HG03520 (cell line): ENCODE results near the gene MRPL34.

Experiments used
- ATAC-seq: cut with Tn5 transposase; IDR thresholded peaks from one replicate; pipeline ENCODE4 v1.9.1; 2021; ENCODE audit warnings: mild to moderate bottlenecking, moderate library complexity; ENCODE audit not compliant: unreplicated experiment

The MRPL34 gene

DNA sequence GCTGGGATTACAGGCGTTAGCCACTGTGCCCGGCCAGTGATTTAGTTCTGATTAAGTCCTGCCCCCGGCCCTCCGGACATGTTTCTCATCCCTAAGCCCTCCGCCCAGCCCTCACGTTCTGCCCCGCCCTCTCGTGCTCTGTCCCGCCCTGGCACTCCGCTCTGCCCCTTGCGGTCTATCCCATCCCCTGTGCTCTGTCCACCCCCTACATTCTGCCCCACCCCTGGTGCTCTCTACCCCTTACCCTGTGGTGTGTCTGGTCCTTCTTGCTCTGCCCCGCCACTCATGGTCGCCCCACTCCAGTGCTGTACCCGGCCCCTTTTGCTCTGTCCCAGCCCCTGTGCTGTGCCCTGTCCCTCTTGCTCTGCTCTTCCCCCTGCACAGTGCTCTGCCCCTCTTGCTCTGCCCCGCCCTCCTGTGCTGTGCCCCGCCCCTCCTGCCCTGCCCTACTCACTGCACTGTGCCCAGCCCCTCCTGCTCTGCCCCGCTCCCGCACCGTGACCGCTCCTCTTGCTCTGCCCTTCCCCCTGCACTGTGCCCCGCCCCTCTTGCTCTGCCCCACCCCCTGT, 34.7 kb downstream of the MRPL34 start:
- no peak for ATAC-seq

- ATAC-seq: no peak
Observed at GRCh38 chr19:17340871-17341357, 35.2 kb downstream of the MRPL34 start.

- ATAC-seq: no peak
Observed at GRCh38 chr19:17341386-17341785, 35.7 kb downstream of the MRPL34 start.

- no peak for ATAC-seq
Observed at GRCh38 chr19:17341845-17342244, 36.2 kb downstream of the MRPL34 start.

GRCh38 chr19:17346109-17346671, 40.5 kb downstream of the MRPL34 start:
- ATAC-seq: no peak

- ATAC-seq: no peak
Observed at GRCh38 chr19:17347361-17347760, 41.7 kb downstream of the MRPL34 start.

DNA sequence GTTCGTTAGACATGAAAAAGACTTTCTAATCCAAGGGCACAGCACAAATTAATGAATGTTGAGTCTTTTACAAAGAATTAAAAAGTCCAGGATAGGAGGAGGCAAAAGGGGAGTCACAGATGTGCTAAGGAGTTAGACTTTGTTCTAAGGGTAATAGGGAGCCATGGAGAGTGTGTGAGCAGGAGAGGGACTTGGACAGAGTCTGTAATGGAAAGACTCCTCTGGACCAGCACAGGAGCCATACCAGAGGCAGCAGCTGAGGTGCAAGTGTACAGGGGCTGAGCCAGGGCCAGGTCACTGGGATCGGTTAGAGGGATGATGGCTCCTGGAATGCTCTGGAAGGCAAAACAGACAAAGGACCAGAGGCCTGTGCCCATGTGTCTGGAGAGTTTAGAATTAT, 42.2 kb downstream of the MRPL34 start:
- no peak for ATAC-seq

DNA sequence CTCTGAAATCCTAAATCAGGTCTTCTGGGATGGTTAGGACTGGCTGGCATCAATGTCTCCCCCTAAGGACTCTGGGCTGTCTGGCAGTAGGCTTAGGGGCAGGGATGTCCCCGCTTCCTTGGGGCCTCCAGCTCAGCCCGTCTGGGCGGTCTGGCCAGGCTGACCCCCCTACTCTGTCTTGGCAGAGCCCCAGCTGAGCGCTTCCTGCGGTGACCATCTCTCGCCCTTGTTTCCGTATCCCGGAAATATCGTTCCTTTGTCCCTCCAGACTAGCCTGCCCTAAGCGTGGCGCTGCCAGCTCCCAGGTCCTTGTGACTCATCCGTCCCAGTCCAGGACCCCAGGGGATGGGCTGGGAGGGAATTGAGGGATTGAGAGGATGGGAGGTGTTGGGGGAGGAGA, 43.0 kb downstream of the MRPL34 start:
- ATAC-seq: no peak

DNA sequence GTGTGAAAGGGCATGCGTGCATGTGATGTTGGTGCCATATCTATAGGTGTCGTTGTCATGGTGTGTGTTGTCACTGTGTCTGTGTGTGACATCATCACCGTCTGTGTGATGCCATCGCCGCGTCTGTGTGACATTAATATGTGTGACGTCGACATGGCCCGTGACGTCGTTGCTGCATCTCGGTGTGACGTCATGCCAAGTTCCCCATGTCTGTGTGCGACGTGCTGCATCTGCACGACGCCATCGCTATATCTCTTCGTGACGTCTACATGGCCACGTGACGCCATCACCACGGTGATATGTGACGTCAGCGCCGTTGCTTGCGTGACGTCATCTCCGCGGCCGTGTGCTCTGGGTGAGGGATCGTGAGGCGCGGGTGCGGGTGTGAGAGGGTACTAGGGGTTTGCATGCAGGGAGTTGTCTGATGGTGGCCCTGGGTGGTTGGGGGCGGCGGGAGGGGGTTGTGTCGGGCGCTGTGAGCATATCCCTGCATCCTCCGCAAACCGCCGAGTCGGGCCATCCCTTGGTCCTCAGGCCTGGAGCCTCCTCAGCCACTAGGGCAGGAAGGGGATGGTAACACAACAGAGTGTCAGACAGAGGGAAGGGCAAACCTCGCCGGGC, 46.3 kb downstream of the MRPL34 start:
- ATAC-seq: no peak

DNA sequence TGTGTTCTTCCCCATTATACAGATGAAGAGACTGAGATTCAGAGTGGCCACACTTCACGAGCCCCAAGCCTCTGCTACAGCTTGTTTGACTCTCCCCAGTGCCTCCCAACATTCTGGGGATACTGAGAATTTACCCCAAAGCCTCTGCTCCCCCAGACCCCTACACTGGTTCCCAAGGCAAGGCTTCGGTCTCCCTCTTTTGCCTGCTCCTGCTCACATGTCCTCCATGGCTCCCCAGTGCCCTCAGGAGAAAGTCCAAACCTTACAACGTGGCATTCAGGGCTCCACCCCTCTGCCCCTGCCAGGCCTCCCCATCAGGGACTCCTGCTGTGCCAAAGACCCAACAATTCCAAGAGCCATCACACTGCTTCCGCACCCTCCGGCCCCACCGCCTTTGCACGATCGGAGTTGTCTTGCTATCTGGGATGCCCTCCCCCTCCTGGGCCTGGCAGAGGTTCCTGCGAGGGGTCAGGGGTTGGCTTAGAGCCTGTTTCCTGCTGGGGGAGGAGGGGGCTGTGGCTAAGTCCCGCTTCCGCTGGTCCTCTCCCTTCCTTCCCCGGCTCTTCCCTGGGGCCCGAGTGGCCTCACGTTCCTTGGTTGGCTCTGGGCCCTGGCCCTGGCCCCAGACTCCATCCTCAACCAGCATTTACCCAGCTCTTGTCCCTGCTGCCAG, 47.1 kb downstream of the MRPL34 start:
- no peak for ATAC-seq

DNA sequence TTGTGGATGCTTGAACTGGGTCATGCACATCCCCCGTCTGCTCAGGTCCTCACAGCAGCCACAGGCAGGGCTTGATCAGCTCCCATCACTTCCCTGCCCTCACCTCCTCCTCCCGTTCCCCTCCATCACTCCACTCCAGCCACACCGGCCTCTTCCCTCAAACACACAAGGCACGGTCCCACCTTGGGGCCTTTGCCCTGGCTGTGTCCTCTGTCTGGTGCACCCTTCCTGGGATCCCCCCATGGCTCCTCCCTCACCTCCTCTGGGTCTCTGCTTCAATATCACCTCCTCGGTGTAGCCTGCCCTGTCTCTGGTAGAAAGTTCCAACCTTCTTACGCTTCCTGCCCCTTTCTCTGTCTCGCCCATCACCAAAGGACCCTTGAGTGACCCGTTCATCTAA, 47.7 kb downstream of the MRPL34 start:
- no peak for ATAC-seq
